H7 (cell line): ENCODE results near the gene FOXN4. TPM values are rescaled to one million over a fixed set of nuclear protein-coding genes. Genes with fewer than 3 reads are reported as not detected.
A peak's percentile ranks its signal among the peaks of the same experiment; 100 is the strongest.

Source experiments
- DNase-seq: peaks from one replicate; pipeline ENCODE4 v3.0.0; 2012
- H3K27me3 ChIP-seq: 2 replicates; pipeline ENCODE4 v1.6.0; 2011; ENCODE audit warnings: mild to moderate bottlenecking, low read length; ENCODE audit not compliant: control insufficient read depth, insufficient read depth
- H3K36me3 ChIP-seq: replicated peaks from 2 replicates; pipeline ENCODE4 v1.5.1; 2011; ENCODE audit warnings: low read length; ENCODE audit not compliant: control insufficient read depth, insufficient read depth
- H3K4me3 ChIP-seq: 2 replicates; pipeline ENCODE4 v1.5.1; 2011; ENCODE audit warnings: low read depth, mild to moderate bottlenecking, control low read depth, low read length, moderate library complexity; ENCODE audit not compliant: insufficient read depth
- total RNA-seq: library from RNA; depleted of rRNA; stranded (reverse); fragments of >200 nt; shearing (Covaris generic); gene quantifications from 2 replicates; pipeline ENCODE4 v1.2.3, GENCODE V29; 2014; rRNA removed

Gene FOXN4, protein sequence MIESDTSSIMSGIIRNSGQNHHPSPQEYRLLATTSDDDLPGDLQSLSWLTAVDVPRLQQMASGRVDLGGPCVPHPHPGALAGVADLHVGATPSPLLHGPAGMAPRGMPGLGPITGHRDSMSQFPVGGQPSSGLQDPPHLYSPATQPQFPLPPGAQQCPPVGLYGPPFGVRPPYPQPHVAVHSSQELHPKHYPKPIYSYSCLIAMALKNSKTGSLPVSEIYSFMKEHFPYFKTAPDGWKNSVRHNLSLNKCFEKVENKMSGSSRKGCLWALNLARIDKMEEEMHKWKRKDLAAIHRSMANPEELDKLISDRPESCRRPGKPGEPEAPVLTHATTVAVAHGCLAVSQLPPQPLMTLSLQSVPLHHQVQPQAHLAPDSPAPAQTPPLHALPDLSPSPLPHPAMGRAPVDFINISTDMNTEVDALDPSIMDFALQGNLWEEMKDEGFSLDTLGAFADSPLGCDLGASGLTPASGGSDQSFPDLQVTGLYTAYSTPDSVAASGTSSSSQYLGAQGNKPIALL
- total RNA-seq = 0.07 and 0.33 TPM in 2 replicates

GRCh38 chr12:109308534-109309380 is at the start of gene FOXN4:
Gene FOXN4, minus strand, starts transcription at chr12:109309284. Its CDS starts 963 bp downstream, at chr12:109308321.
- DNase-seq = peak; percentile 92
- H3K36me3 ChIP-seq = no peaks in the 10 kb centered on the region
- peaks cover 37% of the 10 kb centered on the region for H3K27me3 ChIP-seq
- peak within 1 kb of the TSS; percentile 41 for H3K4me3 ChIP-seq

DNA sequence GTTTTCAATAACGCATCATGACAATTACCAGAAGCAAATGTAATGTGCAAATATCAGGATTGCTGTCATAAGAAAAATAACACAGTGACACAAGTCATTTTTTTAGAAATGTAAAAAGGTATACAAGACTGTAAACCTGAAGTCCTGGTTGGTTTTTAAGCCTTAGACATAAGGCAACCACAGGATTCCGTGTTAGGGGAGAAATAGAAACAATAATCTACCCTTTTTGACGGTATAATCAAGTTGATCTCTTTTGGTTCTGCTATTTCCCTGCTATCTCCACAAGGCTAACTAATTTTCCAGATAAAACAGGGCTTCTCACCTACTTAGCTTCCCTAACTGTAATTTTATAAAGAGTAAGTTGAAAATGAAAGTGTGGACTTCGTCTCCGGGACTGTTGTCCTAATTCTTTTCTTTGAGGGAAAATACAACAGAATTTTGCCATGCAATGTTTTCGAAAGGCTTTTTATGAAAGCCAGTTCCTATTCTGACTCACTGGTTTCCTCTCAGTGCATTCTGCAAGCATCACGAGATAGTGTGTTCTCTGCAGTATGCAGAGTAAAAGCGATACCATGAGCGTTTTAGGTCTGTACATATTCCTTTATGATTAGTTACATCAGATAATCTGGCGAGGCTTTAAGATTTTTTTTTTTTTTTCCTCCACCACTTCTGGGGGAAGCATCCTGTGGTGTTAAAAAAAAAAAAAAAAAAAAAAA is 49.2 kb upstream of the FOXN4 start:
- H3K4me3 ChIP-seq = no peak overlapping the region
- DNase-seq = no peak
- no peaks in the 10 kb centered on the region for H3K27me3 ChIP-seq
- H3K36me3 ChIP-seq = no peaks in the 10 kb centered on the region

GRCh38 chr12:109357032-109357431 is 47.9 kb upstream of the FOXN4 start:
- H3K27me3 ChIP-seq = no peaks in the 10 kb centered on the region
- no peak overlapping the region for H3K4me3 ChIP-seq
- no peaks in the 10 kb centered on the region for H3K36me3 ChIP-seq
- DNase-seq = no peak

GRCh38 chr12:109356577-109356976 is 47.5 kb upstream of the FOXN4 start:
- Histone ChIP-seq H3K4me3 (no peak overlapping the region), H3K36me3 (no peaks in the 10 kb centered on the region), H3K27me3 (no peaks in the 10 kb centered on the region)
- DNase-seq = no peak

- no peaks in the 10 kb centered on the region for H3K27me3 ChIP-seq
- no peak for DNase-seq
- no peak overlapping the region for H3K4me3 ChIP-seq
- no peaks in the 10 kb centered on the region for H3K36me3 ChIP-seq
Measured at GRCh38 chr12:109352184-109352583, 43.1 kb upstream of the FOXN4 start.

GRCh38 chr12:109347589-109347988 is 38.5 kb upstream of the FOXN4 start, which contains the start of gene MYO1H:
Gene MYO1H, plus strand, starts transcription at chr12:109347900. Its CDS starts 61 bp downstream, at chr12:109347961.
- DNase-seq = no peak
- no peaks in the 10 kb centered on the region for H3K36me3 ChIP-seq

DNA sequence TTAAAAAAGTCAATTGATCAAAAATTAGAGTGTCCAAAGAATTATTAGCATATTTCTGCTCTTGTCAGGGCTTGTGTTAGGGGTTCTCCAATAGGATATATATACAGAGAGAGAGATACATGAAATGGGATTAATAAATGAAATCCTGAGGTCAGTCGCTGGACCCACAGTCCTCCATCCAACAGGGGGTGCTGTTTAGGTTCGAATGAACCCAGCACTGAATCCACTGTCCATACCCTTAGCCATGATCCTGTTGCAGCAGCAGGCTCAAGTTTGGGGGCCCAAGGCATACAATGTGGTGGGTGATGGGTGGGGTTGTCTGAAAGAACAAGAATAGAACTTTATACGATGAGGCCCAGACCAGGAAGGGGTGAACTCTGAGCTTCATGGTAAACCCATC is 37.8 kb upstream of the FOXN4 start:
- DNase-seq = peak; percentile 39
- Histone ChIP-seq H3K4me3 (no peak overlapping the region), H3K27me3 (no peaks in the 10 kb centered on the region), H3K36me3 (no peaks in the 10 kb centered on the region)

More at GRCh38 chr12:109347589-109347988, 38.5 kb upstream of the FOXN4 start, which contains the start of gene MYO1H:
- no peaks in the 10 kb centered on the region for H3K27me3 ChIP-seq
- no peak within 1 kb of the TSS for H3K4me3 ChIP-seq

- H3K4me3 ChIP-seq = no peak overlapping the region
- DNase-seq = no peak
- H3K36me3 ChIP-seq = no peaks in the 10 kb centered on the region
- no peaks in the 10 kb centered on the region for H3K27me3 ChIP-seq
Measured at GRCh38 chr12:109345428-109345827, 36.3 kb upstream of the FOXN4 start.

GRCh38 chr12:109343677-109344076 is 34.6 kb upstream of the FOXN4 start:
- H3K4me3 ChIP-seq = no peak overlapping the region
- DNase-seq = no peak
- no peaks in the 10 kb centered on the region for H3K36me3 ChIP-seq
- no peaks in the 10 kb centered on the region for H3K27me3 ChIP-seq

GRCh38 chr12:109336593-109336992 is 27.5 kb upstream of the FOXN4 start:
- no peak for DNase-seq
- Histone ChIP-seq H3K4me3 (no peak overlapping the region), H3K36me3 (no peaks in the 10 kb centered on the region), H3K27me3 (no peaks in the 10 kb centered on the region)

DNA sequence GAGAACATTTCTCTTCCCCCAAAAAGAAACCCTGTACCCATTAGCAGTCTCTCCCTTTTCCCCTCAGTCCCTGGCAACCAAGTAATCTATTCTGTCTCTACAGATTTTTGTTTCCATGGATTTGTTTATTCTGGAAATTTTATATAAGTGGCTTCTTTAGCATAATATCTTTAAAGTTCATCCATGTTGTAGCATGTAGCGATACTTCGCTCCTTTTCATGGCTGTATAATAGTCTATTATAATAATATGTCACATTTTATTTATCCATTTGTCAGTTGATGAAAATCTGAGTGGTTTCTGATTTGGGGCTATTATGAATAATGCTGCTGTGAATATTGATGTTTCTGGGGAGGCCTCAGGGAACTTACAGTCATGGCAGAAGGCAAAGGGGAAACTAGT is 25.8 kb upstream of the FOXN4 start:
- H3K4me3 ChIP-seq = no peak overlapping the region
- H3K27me3 ChIP-seq = no peaks in the 10 kb centered on the region
- no peak for DNase-seq
- H3K36me3 ChIP-seq = no peaks in the 10 kb centered on the region

GRCh38 chr12:109331301-109331952 is 22.3 kb upstream of the FOXN4 start:
- Histone ChIP-seq H3K4me3 (no peak overlapping the region), H3K36me3 (no peaks in the 10 kb centered on the region), H3K27me3 (no peaks in the 10 kb centered on the region)
- DNase-seq = no peak

- no peak overlapping the region for H3K4me3 ChIP-seq
- H3K36me3 ChIP-seq = no peaks in the 10 kb centered on the region
- H3K27me3 ChIP-seq = no peaks in the 10 kb centered on the region
- no peak for DNase-seq
Measured at GRCh38 chr12:109330282-109331230, 21.5 kb upstream of the FOXN4 start.
